Ishikawa (cell line): Measurements from ENCODE around the gene CPEB2.
A peak's percentile ranks its signal among the peaks of the same experiment; 100 is the strongest.

Source experiments
- CEBPB ChIP-seq: IDR thresholded peaks from 2 replicates; pipeline ENCODE4 v1.6.1; 2012
- CREB1 ChIP-seq: IDR thresholded peaks from 2 replicates; pipeline ENCODE4 v1.6.1; 2012; ENCODE audit warnings: low read depth
- EGR1 ChIP-seq: IDR thresholded peaks from 2 replicates; pipeline ENCODE4 v1.6.1; 2012
- EP300 ChIP-seq: IDR thresholded peaks from 2 replicates; pipeline ENCODE4 v1.6.1; 2012; ENCODE audit warnings: borderline replicate concordance
- FOXM1 ChIP-seq: IDR thresholded peaks from 2 replicates; pipeline ENCODE4 v1.6.1; 2012; ENCODE audit warnings: low read depth, borderline replicate concordance
- NFIC ChIP-seq: IDR thresholded peaks from 2 replicates; pipeline ENCODE4 v1.6.1; 2012
- RAD21 ChIP-seq: IDR thresholded peaks from 2 replicates; pipeline ENCODE4 v1.6.1; 2012; ENCODE audit warnings: low read depth
- TAF1 ChIP-seq: IDR thresholded peaks from 2 replicates; pipeline ENCODE4 v1.6.1; 2012; ENCODE audit warnings: low read depth, mild to moderate bottlenecking
- TCF12 ChIP-seq: IDR thresholded peaks from 2 replicates; pipeline ENCODE4 v1.6.1; 2012; ENCODE audit warnings: low read depth
- TEAD4 ChIP-seq: IDR thresholded peaks from 2 replicates; pipeline ENCODE4 v1.6.1; 2012
- YY1 ChIP-seq: IDR thresholded peaks from 2 replicates; pipeline ENCODE4 v1.6.1; 2012; ENCODE audit warnings: low read depth
- ZBTB7A ChIP-seq: IDR thresholded peaks from 2 replicates; pipeline ENCODE4 v1.6.1; 2012; ENCODE audit warnings: low read depth
- TF ChIP-seq, protein P1 (sequence below): IDR thresholded peaks from 2 replicates; pipeline ENCODE4 v1.6.1; 2012
- TF ChIP-seq, protein P2 (sequence below): IDR thresholded peaks from 2 replicates; pipeline ENCODE4 v1.6.1; 2012; ENCODE audit warnings: low read depth, mild to moderate bottlenecking
- TF ChIP-seq, protein P3 (sequence below): IDR thresholded peaks from 2 replicates; pipeline ENCODE4 v1.6.1; 2012

The CPEB2 gene

DNA sequence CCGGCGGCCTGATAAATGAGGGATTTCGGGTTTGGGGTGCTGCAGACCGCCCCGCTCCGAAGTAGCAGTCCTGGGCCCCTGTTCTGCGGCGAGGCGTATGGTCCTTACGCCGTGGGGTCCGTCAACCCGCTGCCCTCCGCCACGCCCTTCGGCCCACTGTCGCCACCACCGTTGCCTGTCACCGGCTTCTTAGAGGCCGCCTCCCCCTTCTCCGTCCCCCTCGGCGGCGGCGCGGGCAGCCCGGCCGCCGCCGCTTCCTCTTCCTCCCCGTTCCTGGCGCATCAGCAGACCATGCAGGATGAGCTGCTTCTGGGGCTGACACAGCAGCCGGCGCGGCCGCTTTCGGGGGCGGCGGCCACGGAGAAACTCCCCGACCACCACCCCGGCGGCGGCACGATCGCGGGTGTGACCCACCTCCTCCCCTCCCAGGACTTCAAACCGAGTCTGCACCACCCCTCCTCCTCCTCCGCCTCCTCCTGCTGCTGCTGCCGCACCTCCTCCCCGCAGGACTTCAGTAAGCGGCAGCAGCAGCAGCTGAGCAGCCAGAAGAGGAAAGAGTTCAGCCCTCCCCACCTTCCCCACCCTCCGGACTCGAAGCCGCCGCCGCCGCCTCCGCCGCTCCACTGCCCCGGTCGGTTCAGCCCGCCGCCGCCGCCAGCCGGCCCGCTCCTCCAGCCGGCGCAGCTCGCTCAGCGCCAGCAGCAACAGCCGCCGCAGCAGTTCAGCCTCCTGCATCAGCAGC is 549 bp downstream of the CPEB2 start:
- TF ChIP-seq NFIC, result no peak
- peak; percentile 37 for TF ChIP-seq TAF1
- peak; percentile 31; the same call in 1 of the 2 replicates for TF ChIP-seq ZBTB7A
- peak; percentile 9; the same call in 1 of the 2 replicates for TF ChIP-seq TEAD4
- TF ChIP-seq, protein P1, sequence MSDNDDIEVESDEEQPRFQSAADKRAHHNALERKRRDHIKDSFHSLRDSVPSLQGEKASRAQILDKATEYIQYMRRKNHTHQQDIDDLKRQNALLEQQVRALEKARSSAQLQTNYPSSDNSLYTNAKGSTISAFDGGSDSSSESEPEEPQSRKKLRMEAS, result no peak
- TF ChIP-seq TCF12, result peak; percentile 10; the same call in 1 of the 2 replicates

DNA sequence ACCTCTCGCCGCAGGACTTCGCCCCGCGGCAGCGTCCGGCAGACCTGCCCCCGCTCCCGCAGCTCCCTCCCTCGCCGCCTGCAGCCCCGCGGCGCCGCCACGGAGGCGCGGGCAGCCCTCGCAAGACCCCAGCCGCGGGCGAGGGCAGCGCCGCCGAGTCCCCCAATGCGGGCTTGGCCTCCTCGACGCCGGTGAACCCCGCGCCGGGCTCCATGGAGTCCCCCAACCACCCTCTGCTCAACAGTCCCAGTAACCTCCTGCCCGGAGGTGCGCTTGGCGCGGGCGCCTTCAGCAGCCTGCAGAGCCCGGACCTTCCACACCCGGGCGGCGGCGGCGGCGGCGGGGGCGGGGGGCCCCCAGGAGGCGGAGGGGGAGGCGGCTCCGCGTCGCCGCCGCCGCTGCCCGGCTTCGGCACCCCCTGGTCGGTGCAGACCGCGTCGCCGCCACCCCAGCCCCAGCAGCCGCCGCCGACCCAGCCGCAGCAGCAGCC is 1.2 kb downstream of the CPEB2 start:
- TF ChIP-seq EGR1, result no peak
- TF ChIP-seq RAD21, result no peak
- TF ChIP-seq CREB1, result no peak
- TF ChIP-seq FOXM1, result no peak
- TF ChIP-seq NFIC, result no peak
- TF ChIP-seq EP300, result no peak
- no peak for TF ChIP-seq ZBTB7A
- TF ChIP-seq YY1, result no peak
- no peak for TF ChIP-seq TAF1
- TF ChIP-seq, protein P2, sequence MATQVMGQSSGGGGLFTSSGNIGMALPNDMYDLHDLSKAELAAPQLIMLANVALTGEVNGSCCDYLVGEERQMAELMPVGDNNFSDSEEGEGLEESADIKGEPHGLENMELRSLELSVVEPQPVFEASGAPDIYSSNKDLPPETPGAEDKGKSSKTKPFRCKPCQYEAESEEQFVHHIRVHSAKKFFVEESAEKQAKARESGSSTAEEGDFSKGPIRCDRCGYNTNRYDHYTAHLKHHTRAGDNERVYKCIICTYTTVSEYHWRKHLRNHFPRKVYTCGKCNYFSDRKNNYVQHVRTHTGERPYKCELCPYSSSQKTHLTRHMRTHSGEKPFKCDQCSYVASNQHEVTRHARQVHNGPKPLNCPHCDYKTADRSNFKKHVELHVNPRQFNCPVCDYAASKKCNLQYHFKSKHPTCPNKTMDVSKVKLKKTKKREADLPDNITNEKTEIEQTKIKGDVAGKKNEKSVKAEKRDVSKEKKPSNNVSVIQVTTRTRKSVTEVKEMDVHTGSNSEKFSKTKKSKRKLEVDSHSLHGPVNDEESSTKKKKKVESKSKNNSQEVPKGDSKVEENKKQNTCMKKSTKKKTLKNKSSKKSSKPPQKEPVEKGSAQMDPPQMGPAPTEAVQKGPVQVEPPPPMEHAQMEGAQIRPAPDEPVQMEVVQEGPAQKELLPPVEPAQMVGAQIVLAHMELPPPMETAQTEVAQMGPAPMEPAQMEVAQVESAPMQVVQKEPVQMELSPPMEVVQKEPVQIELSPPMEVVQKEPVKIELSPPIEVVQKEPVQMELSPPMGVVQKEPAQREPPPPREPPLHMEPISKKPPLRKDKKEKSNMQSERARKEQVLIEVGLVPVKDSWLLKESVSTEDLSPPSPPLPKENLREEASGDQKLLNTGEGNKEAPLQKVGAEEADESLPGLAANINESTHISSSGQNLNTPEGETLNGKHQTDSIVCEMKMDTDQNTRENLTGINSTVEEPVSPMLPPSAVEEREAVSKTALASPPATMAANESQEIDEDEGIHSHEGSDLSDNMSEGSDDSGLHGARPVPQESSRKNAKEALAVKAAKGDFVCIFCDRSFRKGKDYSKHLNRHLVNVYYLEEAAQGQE, result no peak
- TF ChIP-seq, protein P1, result no peak
- no peak for TF ChIP-seq TEAD4

DNA sequence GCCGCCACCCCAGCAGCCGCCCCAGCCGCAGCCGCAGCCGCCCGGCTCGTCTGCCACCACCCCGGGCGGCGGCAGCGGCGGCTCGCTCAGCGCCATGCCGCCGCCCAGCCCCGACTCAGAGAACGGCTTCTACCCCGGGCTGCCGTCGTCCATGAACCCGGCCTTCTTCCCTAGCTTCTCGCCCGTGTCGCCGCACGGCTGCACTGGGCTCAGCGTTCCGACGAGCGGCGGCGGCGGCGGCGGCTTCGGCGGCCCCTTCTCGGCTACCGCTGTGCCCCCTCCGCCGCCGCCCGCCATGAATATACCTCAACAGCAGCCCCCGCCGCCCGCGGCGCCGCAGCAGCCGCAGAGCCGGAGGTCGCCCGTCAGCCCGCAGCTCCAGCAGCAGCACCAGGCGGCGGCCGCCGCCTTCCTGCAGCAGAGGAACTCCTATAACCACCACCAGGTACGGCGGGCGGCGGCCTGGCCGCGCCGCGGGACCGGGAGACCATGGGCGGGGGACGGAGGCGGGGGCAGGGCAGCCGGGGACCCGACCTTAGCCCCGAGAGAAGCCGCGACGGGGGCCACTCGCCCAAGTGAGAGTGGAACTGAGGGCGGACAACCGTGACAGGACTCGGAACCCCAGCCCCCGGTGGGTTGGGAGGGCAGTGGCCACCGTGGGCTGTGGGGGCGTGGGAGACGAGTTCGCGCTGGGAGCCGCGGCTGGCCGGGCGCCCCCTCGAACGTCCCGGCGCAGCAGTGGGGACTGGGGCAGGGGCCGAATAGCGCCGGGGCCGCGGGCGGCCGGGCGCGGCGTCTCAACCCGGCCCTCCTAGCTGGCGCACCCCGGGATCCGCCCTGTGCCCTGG is 1.8 kb downstream of the CPEB2 start:
- TF ChIP-seq TEAD4 (no peak), YY1 (0 out of 2 replicates have a peak, but pooled peaks have one; percentile 10)
- TF ChIP-seq, protein P1, result no peak

DNA sequence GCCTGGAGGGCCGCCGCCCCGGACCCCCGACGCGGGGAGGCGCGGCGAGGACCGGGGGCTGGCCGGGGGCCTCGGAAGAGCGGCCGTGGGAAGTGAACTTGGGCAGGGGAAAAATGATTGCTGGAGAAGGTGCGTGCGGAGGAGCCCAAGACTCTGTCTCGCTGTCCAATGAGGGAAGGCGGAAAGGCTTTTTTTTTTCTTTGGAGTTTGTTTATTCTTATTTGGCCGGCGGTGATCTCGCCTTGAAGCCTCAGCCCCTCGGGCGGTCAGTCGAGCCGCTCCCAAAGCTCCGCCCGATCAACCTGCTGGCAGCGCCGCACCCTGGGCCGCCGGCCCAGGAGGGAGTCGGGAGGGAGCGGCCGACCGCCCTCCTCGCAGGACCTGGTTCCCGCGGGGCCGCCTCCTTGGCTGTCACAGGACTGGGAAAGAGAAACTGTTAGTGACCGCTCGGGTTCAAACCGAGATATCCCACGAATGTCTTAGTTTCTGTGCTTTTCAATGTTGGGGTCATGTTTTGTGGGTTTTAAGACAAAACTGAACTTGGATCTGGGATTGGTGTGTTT is 2.5 kb downstream of the CPEB2 start:
- TF ChIP-seq CEBPB (no peak), FOXM1 (no peak), TEAD4 (no peak), YY1 (no peak), EP300 (no peak), TAF1 (0 out of 2 replicates have a peak, but pooled peaks have one; percentile 34), EGR1 (no peak), TCF12 (no peak)

DNA sequence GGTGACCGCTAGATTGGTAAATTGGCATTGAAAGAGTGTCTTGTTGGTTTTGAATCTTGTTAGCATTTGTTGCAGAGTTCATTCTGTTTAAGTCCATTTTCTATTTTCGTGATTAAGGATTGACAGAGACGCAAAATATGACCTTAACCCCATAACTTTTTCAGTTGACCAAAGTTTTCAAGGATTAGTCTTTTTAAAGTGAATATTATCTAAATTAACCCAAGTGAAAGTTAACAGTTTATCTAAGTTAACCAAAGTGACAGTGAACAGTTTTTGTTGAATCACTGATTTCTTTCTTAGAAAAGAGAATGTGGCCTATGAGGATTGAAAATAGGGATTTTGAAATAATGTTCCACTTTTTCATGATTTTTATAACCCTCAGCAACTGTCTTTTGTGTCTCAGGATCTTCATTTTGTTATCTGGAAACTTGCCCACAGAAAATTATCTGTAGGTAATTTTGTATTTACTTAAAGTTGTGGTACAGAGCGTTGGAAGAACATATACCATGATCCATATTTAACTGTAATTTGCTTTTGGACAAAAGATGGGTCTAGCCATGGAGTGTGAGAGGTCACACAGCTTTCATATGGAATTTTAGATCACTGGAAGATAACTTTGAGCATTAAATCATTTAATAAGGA is 3.3 kb downstream of the CPEB2 start:
- no peak for TF ChIP-seq YY1
- no peak for TF ChIP-seq TAF1
- TF ChIP-seq EP300, result no peak
- TF ChIP-seq CREB1, result no peak

DNA sequence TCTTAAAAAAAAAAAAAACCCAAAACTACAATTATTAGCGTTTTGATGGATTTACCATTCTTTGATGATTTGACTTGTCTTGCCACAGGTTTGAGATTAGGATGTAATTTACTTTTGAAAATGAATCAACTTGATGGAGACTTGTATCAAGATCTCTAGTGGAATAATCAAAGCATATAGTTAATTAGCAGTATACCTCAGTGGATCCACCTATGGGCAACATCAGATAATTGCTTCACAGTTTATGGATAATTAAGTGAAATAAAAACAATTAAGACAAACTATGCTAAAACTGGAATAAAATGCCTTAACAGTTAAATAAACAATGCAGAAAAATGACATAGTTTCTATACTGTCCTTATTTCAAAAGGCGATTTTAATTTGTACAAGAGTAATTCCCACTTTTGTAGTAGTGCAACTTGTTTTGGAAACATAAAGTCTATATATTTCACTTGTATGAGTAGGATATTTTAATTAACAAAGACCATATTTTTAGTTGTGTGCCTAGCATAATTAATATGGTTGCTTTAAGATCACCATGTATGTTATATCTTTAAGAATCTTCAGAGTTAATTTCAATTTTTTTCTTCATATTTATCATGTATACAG is 4.2 kb downstream of the CPEB2 start:
- no peak for TF ChIP-seq CREB1

DNA sequence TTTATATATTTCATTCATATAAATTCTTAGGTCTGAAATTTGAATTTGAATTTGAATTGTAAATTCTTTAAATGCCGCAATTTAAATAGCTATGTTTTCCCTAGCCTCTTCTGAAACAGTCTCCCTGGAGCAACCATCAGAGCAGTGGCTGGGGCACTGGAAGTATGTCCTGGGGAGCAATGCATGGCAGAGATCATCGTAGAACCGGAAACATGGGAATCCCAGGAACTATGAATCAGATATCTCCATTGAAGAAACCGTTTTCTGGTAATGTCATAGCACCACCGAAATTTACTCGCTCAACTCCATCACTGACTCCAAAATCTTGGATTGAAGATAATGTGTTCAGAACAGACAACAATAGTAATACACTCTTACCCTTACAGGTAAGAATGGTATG is 4.9 kb downstream of the CPEB2 start:
- TF ChIP-seq TAF1, result no peak
- TF ChIP-seq EGR1, result no peak
- no peak for TF ChIP-seq FOXM1
- TF ChIP-seq CREB1, result no peak
- no peak for TF ChIP-seq RAD21
- TF ChIP-seq TEAD4, result no peak
- no peak for TF ChIP-seq TCF12
- TF ChIP-seq, protein P1, result no peak
- TF ChIP-seq, protein P2, result no peak
- TF ChIP-seq ZBTB7A, result no peak
- TF ChIP-seq, protein P3, sequence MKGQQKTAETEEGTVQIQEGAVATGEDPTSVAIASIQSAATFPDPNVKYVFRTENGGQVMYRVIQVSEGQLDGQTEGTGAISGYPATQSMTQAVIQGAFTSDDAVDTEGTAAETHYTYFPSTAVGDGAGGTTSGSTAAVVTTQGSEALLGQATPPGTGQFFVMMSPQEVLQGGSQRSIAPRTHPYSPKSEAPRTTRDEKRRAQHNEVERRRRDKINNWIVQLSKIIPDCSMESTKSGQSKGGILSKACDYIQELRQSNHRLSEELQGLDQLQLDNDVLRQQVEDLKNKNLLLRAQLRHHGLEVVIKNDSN, result no peak
- no peak for TF ChIP-seq CEBPB
- TF ChIP-seq YY1, result no peak
- TF ChIP-seq EP300, result no peak
- no peak for TF ChIP-seq NFIC
